ENCODE results near the gene GMEB2. TPM values are rescaled to one million over a fixed set of nuclear protein-coding genes. Genes with fewer than 3 reads are reported as not detected.

The GMEB2 gene
- total and polyA plus RNA-seq, 10 of the 15 experiments (the other 5 are each of a cell fraction or from before 2014, with no cell fraction given), result 0.08 to 15.1 (median 6.9) TPM

DNA sequence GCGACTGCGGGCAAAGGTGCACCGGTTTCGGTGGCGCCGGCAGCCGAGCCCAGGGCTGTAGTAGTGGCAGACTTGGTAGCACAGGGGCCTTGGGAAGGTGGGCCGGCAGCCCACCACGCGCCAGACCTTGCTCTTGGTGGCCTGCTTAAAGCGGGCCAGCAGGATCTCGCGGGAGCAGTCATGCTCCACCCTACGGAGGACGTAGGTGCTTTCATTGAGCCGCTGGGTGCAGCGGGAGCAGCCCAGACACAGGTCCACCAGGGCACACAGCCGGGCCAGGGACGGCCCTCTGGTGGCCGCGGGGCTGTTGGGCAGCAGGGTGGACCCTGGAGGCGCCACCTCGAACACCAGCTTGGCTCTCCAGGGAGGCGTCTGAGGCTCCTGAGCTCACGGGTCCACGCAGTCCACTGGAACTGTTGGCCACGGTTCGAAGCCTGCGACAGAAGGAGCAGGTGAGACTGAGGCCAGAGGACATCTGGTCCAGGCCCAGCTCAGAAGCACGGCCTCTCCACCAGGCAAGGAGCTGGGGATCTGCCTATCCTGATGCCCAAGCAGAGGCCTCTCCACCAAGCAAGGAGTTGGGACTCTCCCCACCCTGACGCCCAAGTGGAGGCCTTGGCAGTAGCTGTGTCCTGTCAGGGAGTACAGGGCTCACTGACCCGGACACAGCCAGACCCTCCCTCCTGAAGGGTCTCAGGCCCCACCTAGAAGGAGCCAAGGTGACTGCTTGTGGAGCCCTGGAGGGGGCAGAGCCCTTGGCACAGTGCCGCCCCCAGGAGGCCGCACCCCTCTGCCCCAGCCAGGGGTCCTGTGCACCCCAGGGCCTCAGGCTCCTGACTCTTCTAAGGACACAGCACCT lies 53.9 kb downstream of the GMEB2 start:
- H3K79me2 ChIP-seq (ENCODE audit: control insufficient read depth, insufficient read depth, low read length), result peaks cover 3% of the 10 kb centered on the region; the same call in 1 of the 2 replicates
- no peaks in the 10 kb centered on the region for H3K9me3 ChIP-seq (replicated peaks; ENCODE audit: control insufficient read depth, insufficient read depth, low read length)
- peak overlapping the region; percentile 81 for H3K4me2 ChIP-seq (ENCODE audit: control insufficient read depth, insufficient read depth)
- ATAC-seq, result peak; percentile 49
- ChIA-PET RAD21 (ENCODE audit: unreplicated experiment) (interaction anchor here (0.6 to 2.5 kb wide), 7 partner anchors 18 to 131 kb away, joined by 3 to 30 read pairs (median 4); partner anchors contain the start of genes PTK6 and SRMS), SMC1A (ENCODE audit: uncharacterized antibody, unreplicated experiment) (interaction anchor here (1.2 to 1.3 kb wide), 2 partner anchors 35 to 76 kb away, joined by 4 read pairs; partner anchors contain the start of gene PTK6), POLR2A (interaction anchor here (0.6 to 2.2 kb wide), 6 partner anchors 17 to 420 kb away, joined by 3 to 9 read pairs (median 5); partner anchors contain the start of genes FNDC11 and PTK6), CTCF (interaction anchor here (1.5 to 3.0 kb wide), 5 partner anchors 18 to 407 kb away, joined by 3 to 25 read pairs (median 5); partner anchors contain the start of genes PRPF6, PTK6 and TPD52L2)
- H3K27ac ChIP-seq (ENCODE audit: control insufficient read depth, insufficient read depth), result no peak overlapping the region; the same call in 1 of the 2 replicates
- H4K20me1 ChIP-seq (ENCODE audit: control insufficient read depth, insufficient read depth), result no peaks in the 10 kb centered on the region
- H3K9ac ChIP-seq (ENCODE audit: control insufficient read depth, insufficient read depth, low read length), result peak overlapping the region; percentile 82
- 92% methylated on average over 34 of the region's 34 CpGs for WGBS (ENCODE audit: insufficient coverage, insufficient replicate concordance, low lambda C conversion rate, missing lambda C conversion rate)
- H3K4me1 ChIP-seq (ENCODE audit: control insufficient read depth, insufficient read depth, low read length), result peaks cover 22% of the 10 kb centered on the region
- no peaks in the 10 kb centered on the region for H3K36me3 ChIP-seq (ENCODE audit: control insufficient read depth in 2 of 2, insufficient read depth in 2 of 2, low read length in 1 of 2)
- intact Hi-C loops (cut with micrococcal nuclease; ENCODE audit: unreplicated experiment), result no loop called here
- no peak for FAIRE-seq
- H2AFZ ChIP-seq (ENCODE audit: control insufficient read depth, low read depth, low read length), result no peak overlapping the region
- H3K27me3 ChIP-seq (replicated peaks in 1 of 2; ENCODE audit: control insufficient read depth in 2 of 2, insufficient read depth in 2 of 2, low read length in 1 of 2), result no peaks in the 10 kb centered on the region
- in situ Hi-C loops (cut with MboI), result no loop called here
- BruUV-seq (replicated peaks), result no TSS peak
- H3K4me3 ChIP-seq, result peak overlapping the region; percentile 90
- DNase-seq (ENCODE audit: low read depth, low spot score), result no peak
- TF ChIP-seq NR2F1 (conservative IDR thresholded peaks at IDR 0.05) (no peak), EZH2 (IDR thresholded peaks at IDR 0.05; ENCODE audit: borderline replicate concordance, control insufficient read depth, low read depth, low read length) (no peak), RAD21 (IDR thresholded peaks at IDR 0.05; ENCODE audit: insufficient read depth, low read depth, low read length) (no peak), TARDBP (IDR thresholded peaks at IDR 0.05; ENCODE audit: borderline replicate concordance) (no peak), SRF (IDR thresholded peaks at IDR 0.05; ENCODE audit: low read depth in 2 of 2, low read length in 2 of 2) (no peak), CREB1 (IDR thresholded peaks at IDR 0.05; ENCODE audit: low read depth) (no peak)
- TF ChIP-seq, protein P1, sequence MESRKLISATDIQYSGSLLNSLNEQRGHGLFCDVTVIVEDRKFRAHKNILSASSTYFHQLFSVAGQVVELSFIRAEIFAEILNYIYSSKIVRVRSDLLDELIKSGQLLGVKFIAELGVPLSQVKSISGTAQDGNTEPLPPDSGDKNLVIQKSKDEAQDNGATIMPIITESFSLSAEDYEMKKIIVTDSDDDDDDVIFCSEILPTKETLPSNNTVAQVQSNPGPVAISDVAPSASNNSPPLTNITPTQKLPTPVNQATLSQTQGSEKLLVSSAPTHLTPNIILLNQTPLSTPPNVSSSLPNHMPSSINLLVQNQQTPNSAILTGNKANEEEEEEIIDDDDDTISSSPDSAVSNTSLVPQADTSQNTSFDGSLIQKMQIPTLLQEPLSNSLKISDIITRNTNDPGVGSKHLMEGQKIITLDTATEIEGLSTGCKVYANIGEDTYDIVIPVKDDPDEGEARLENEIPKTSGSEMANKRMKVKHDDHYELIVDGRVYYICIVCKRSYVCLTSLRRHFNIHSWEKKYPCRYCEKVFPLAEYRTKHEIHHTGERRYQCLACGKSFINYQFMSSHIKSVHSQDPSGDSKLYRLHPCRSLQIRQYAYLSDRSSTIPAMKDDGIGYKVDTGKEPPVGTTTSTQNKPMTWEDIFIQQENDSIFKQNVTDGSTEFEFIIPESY (IDR thresholded peaks at IDR 0.05), result peak; percentile 97
- TF ChIP-seq, protein P2, sequence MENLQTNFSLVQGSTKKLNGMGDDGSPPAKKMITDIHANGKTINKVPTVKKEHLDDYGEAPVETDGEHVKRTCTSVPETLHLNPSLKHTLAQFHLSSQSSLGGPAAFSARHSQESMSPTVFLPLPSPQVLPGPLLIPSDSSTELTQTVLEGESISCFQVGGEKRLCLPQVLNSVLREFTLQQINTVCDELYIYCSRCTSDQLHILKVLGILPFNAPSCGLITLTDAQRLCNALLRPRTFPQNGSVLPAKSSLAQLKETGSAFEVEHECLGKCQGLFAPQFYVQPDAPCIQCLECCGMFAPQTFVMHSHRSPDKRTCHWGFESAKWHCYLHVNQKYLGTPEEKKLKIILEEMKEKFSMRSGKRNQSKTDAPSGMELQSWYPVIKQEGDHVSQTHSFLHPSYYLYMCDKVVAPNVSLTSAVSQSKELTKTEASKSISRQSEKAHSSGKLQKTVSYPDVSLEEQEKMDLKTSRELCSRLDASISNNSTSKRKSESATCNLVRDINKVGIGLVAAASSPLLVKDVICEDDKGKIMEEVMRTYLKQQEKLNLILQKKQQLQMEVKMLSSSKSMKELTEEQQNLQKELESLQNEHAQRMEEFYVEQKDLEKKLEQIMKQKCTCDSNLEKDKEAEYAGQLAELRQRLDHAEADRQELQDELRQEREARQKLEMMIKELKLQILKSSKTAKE (IDR thresholded peaks at IDR 0.05; ENCODE audit: low read depth, poor library complexity, severe bottlenecking), result no peak
- TF ChIP-seq, protein P3, sequence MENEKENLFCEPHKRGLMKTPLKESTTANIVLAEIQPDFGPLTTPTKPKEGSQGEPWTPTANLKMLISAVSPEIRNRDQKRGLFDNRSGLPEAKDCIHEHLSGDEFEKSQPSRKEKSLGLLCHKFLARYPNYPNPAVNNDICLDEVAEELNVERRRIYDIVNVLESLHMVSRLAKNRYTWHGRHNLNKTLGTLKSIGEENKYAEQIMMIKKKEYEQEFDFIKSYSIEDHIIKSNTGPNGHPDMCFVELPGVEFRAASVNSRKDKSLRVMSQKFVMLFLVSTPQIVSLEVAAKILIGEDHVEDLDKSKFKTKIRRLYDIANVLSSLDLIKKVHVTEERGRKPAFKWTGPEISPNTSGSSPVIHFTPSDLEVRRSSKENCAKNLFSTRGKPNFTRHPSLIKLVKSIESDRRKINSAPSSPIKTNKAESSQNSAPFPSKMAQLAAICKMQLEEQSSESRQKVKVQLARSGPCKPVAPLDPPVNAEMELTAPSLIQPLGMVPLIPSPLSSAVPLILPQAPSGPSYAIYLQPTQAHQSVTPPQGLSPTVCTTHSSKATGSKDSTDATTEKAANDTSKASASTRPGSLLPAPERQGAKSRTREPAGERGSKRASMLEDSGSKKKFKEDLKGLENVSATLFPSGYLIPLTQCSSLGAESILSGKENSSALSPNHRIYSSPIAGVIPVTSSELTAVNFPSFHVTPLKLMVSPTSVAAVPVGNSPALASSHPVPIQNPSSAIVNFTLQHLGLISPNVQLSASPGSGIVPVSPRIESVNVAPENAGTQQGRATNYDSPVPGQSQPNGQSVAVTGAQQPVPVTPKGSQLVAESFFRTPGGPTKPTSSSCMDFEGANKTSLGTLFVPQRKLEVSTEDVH (IDR thresholded peaks at IDR 0.05; ENCODE audit: low read depth, partially characterized antibody), result no peak
- TF ChIP-seq, protein P4, sequence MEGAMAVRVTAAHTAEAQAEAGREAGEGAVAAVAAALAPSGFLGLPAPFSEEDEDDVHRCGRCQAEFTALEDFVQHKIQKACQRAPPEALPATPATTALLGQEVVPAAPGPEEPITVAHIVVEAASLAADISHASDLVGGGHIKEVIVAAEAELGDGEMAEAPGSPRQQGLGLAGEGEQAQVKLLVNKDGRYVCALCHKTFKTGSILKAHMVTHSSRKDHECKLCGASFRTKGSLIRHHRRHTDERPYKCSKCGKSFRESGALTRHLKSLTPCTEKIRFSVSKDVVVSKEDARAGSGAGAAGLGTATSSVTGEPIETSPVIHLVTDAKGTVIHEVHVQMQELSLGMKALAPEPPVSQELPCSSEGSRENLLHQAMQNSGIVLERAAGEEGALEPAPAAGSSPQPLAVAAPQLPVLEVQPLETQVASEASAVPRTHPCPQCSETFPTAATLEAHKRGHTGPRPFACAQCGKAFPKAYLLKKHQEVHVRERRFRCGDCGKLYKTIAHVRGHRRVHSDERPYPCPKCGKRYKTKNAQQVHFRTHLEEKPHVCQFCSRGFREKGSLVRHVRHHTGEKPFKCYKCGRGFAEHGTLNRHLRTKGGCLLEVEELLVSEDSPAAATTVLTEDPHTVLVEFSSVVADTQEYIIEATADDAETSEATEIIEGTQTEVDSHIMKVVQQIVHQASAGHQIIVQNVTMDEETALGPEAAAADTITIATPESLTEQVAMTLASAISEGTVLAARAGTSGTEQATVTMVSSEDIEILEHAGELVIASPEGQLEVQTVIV (IDR thresholded peaks at IDR 0.05; ENCODE audit: borderline replicate concordance, partially characterized antibody), result no peak
